Keratinocyte (primary cell): ENCODE measurements around the gene VDAC2. TPM values are rescaled to one million over a fixed set of nuclear protein-coding genes. Genes with fewer than 3 reads are reported as not detected.
A peak's percentile ranks its signal among the peaks of the same experiment; 100 is the strongest.

Experiments
- DNase-seq: peaks from one replicate; pipeline ENCODE4 v3.0.0-alpha.2; 2011; ENCODE audit warnings: low read depth, missing footprints, low spot score
- FAIRE-seq: peaks from 2 replicates; lab custom pipeline; 2011; peaks lifted over from hg19 to GRCh38; lab: Jason Lieb, UNC
- H2AFZ ChIP-seq: 2 replicates; pipeline ENCODE4 v1.6.0; 2012; ENCODE audit warnings: low read length, control low read depth, inconsistent platforms; ENCODE audit not compliant: control insufficient read depth
- H3K27ac ChIP-seq: 2 replicates; pipeline ENCODE4 v1.5.1; 2011; ENCODE audit warnings: low read length; ENCODE audit not compliant: control insufficient read depth, insufficient read depth
- H3K27me3 ChIP-seq: 3 replicates; pipeline ENCODE4 v1.6.0; 2011; ENCODE audit warnings: low read length; ENCODE audit not compliant: control insufficient read depth, insufficient read depth; ENCODE audit errors: extremely low read depth
- H3K36me3 ChIP-seq, 2 experiments: 2 replicates in 1 of 2; 3 replicates in 1 of 2; pipeline ENCODE4 v1.5.1; 2011; ENCODE audit warnings: low read length in 2 of 2, mild to moderate bottlenecking in 1 of 2; ENCODE audit not compliant: control insufficient read depth in 2 of 2, insufficient read depth in 2 of 2; ENCODE audit errors: extremely low read depth in 1 of 2
- H3K4me1 ChIP-seq: 3 replicates; pipeline ENCODE4 v1.5.1; 2011; ENCODE audit warnings: low read length; ENCODE audit not compliant: control insufficient read depth, insufficient read depth; ENCODE audit errors: extremely low read depth
- H3K4me2 ChIP-seq: 3 replicates; pipeline ENCODE4 v1.6.0; 2011; ENCODE audit warnings: low read depth, low read length; ENCODE audit not compliant: control insufficient read depth, insufficient read depth; ENCODE audit errors: extremely low read depth
- H3K4me3 ChIP-seq, 3 experiments: fragments of 200-600 bp in 1 of 3; sonication (generic) in 1 of 3; 2 replicates in 2 of 3; 3 replicates in 1 of 3; pipeline ENCODE4 v1.5.1; 2011 to 2016; ENCODE audit warnings: low read length in 3 of 3, mild to moderate bottlenecking in 3 of 3, control low read depth in 2 of 3, inconsistent platforms in 1 of 3, low read depth in 1 of 3, mixed read lengths in 1 of 3, mixed run types in 1 of 3, moderate library complexity in 1 of 3; ENCODE audit not compliant: control insufficient read depth in 2 of 3, insufficient read depth in 2 of 3; ENCODE audit errors: extremely low read depth in 1 of 3
- H3K79me2 ChIP-seq: 2 replicates; pipeline ENCODE4 v1.6.0; 2012; ENCODE audit warnings: low read length; ENCODE audit not compliant: control insufficient read depth, insufficient read depth
- H3K9ac ChIP-seq: 3 replicates; pipeline ENCODE4 v1.6.0; 2011; ENCODE audit warnings: low read length; ENCODE audit not compliant: control insufficient read depth, insufficient read depth; ENCODE audit errors: extremely low read depth
- H3K9me1 ChIP-seq: 3 replicates; pipeline ENCODE4 v1.6.0; 2011; ENCODE audit warnings: low read length; ENCODE audit not compliant: control insufficient read depth, insufficient read depth; ENCODE audit errors: extremely low read depth
- H3K9me3 ChIP-seq: 2 replicates; pipeline ENCODE4 v1.5.1; 2012; ENCODE audit warnings: low read depth, low read length; ENCODE audit not compliant: control insufficient read depth
- H4K20me1 ChIP-seq: 3 replicates; pipeline ENCODE4 v1.6.0; 2011; ENCODE audit warnings: low read length; ENCODE audit not compliant: control insufficient read depth, insufficient read depth; ENCODE audit errors: extremely low read depth
- CTCF ChIP-seq, 3 experiments: IDR thresholded peaks in 1 of 3; conservative IDR thresholded peaks in 1 of 3; optimal IDR thresholded peaks in 1 of 3; 2 replicates in 2 of 3; 3 replicates in 1 of 3; pipeline versions ENCODE3 to v1.5.1; 2011; ENCODE audit warnings: low read length in 3 of 3, mild to moderate bottlenecking in 3 of 3, moderate library complexity in 2 of 3, control low read depth in 1 of 3, inconsistent platforms in 1 of 3; ENCODE audit not compliant: insufficient read depth in 2 of 3; ENCODE audit errors: extremely low read depth in 1 of 3
- EZH2 ChIP-seq: IDR thresholded peaks from one replicate; pipeline ENCODE4 v1.6.1; 2012; ENCODE audit warnings: inconsistent platforms, mild to moderate bottlenecking, low read length, moderate library complexity
- dilution Hi-C: fragments of 300-500 bp; cut with MboI; formaldehyde crosslinking; loops from one replicate; pipeline ENCODE4 v1.7.0; 2020; ENCODE audit warnings: low sequenced_read_pairs; ENCODE audit not compliant: extremely low pct_ligation_motif_present
- polyA plus RNA-seq, 5 experiments: library from polyadenylated mRNA; depleted of rRNA in 3 of 5; stranded (reverse) in 3 of 5; stranded (forward) in 1 of 5; unstranded in 1 of 5; fragments of >200 nt; gene quantifications; 1 replicate in 1 of 5; 2 replicates in 3 of 5; 3 replicates in 1 of 5; pipeline versions ENCODE4 v1.2.1 to v1.2.3, GENCODE V29; 2011 to 2012; ENCODE audit warnings: missing spikeins in 2 of 5, low read depth in 1 of 5, low replicate concordance in 1 of 5

Gene VDAC2
- polyA plus RNA-seq, 1 donor (not counting 4 experiments of a cell fraction or from before 2014, with no cell fraction given), result 152 TPM

- H3K27ac ChIP-seq, result no peak overlapping the region
- H3K9me1 ChIP-seq, result no peaks in the 10 kb centered on the region
- peaks cover 7% of the 10 kb centered on the region for H3K79me2 ChIP-seq
- peak overlapping the region; percentile 76 for H2AFZ ChIP-seq
- TF ChIP-seq EZH2, result no peak
- TF ChIP-seq CTCF (optimal IDR thresholded peaks at IDR 0.05 in 1 of 3, IDR thresholded peaks at IDR 0.05 in 1 of 3, conservative IDR thresholded peaks at IDR 0.05 in 1 of 3; ENCODE audit: extremely low read depth in 1 of 3, insufficient read depth in 2 of 3, low read length in 3 of 3), result no peak
- peaks cover 15 to 21% of the 10 kb centered on the region in 2 experiments for H3K36me3 ChIP-seq
- H3K9me3 ChIP-seq, result no peaks in the 10 kb centered on the region
- peak overlapping the region; percentile 47 for H3K9ac ChIP-seq
- peaks cover 22% of the 10 kb centered on the region for H3K4me1 ChIP-seq
- no peak overlapping the region for H3K4me3 ChIP-seq
- no peaks in the 10 kb centered on the region for H3K27me3 ChIP-seq
- FAIRE-seq (no peak), DNase-seq (no peak)
- peaks cover 9% of the 10 kb centered on the region for H4K20me1 ChIP-seq
- dilution Hi-C loops, result no loop called here
- no peak overlapping the region for H3K4me2 ChIP-seq
Observed at GRCh38 chr10:75236178-75236825, 25.7 kb downstream of the VDAC2 start.

- no peaks in the 10 kb centered on the region for H3K27me3 ChIP-seq
- H3K27ac ChIP-seq, result no peak overlapping the region
- dilution Hi-C loops, result no loop called here
- H3K36me3 ChIP-seq, result no peaks in the 10 kb centered on the region
- TF ChIP-seq CTCF (optimal IDR thresholded peaks at IDR 0.05 in 1 of 3, IDR thresholded peaks at IDR 0.05 in 1 of 3, conservative IDR thresholded peaks at IDR 0.05 in 1 of 3; ENCODE audit: extremely low read depth in 1 of 3, insufficient read depth in 2 of 3, low read length in 3 of 3), result no peak
- TF ChIP-seq EZH2, result no peak
- H3K4me1 ChIP-seq, result peaks cover 14% of the 10 kb centered on the region
- no peak for FAIRE-seq
- no peaks in the 10 kb centered on the region for H3K9me3 ChIP-seq
- H3K4me2 ChIP-seq, result no peak overlapping the region
- peaks cover under 1% of the 10 kb centered on the region for H3K79me2 ChIP-seq
- H4K20me1 ChIP-seq, result no peaks in the 10 kb centered on the region
- no peaks in the 10 kb centered on the region for H3K9me1 ChIP-seq
- no peak for DNase-seq
- H2AFZ ChIP-seq, result no peak overlapping the region
- no peak overlapping the region for H3K4me3 ChIP-seq
- no peak overlapping the region for H3K9ac ChIP-seq
Observed at GRCh38 chr10:75238182-75239095, 27.8 kb downstream of the VDAC2 start.
